Measurements from ENCODE around the gene MT1F. TPM values are rescaled to one million over a fixed set of nuclear protein-coding genes. Genes with fewer than 3 reads are reported as not detected.
A peak's percentile ranks its signal among the peaks of the same experiment; 100 is the strongest.

MT1F gene
- total and polyA plus RNA-seq, 5 donors from 2014 or later: 6.8 to 88.5 (median 34.4) TPM

GRCh38 chr16:56628486-56629350 is 29.0 kb upstream of the MT1F start:
- Histone ChIP-seq H3K4me1 (ENCODE audit: control insufficient read depth, insufficient read depth, low read length, poor library complexity, severe bottlenecking) (peaks cover 27% of the 10 kb centered on the region), H3K27ac (ENCODE audit: insufficient read depth, low read length, poor library complexity, severe bottlenecking) (no peak overlapping the region), H3K36me3 (ENCODE audit: control insufficient read depth, insufficient read depth, low read length) (no peaks in the 10 kb centered on the region), H3K27me3 (ENCODE audit: control insufficient read depth, insufficient read depth, low read length) (peaks cover 11% of the 10 kb centered on the region), H3K4me3 (ENCODE audit: low read depth, low read length) (no peak overlapping the region), H3K9me3 (ENCODE audit: control insufficient read depth in 2 of 2, low read length in 2 of 2) (no peaks in the 10 kb centered on the region)
- H3K27ac Mint-ChIP-seq: peak overlapping the region in 1 of 3 donors; percentile 32
- no peaks in the 10 kb centered on the region for H3K36me3 Mint-ChIP-seq
- H3K4me3 Mint-ChIP-seq: peak overlapping the region in 1 of 4 donors; percentile 77
- peaks cover 3 to 32% (median 17%) of the 10 kb centered on the region in 4 donors for H3K4me1 Mint-ChIP-seq
- ATAC-seq (ENCODE audit: low read depth in 2 of 2): no peak
- no peak for DNase-seq
- H3K27me3 Mint-ChIP-seq: peaks cover 36% of the 10 kb centered on the region
- H3K9me3 Mint-ChIP-seq: no peaks in the 10 kb centered on the region

GRCh38 chr16:56629531-56629930 is 28.2 kb upstream of the MT1F start:
- peaks cover 15% of the 10 kb centered on the region for H3K27me3 ChIP-seq (ENCODE audit: control insufficient read depth, insufficient read depth, low read length)
- ATAC-seq (ENCODE audit: low read depth in 2 of 2) (no peak), DNase-seq (no peak)
- no peaks in the 10 kb centered on the region for H3K36me3 ChIP-seq (ENCODE audit: control insufficient read depth, insufficient read depth, low read length)
- Mint-ChIP-seq H3K4me1 (peaks cover 0 to 29% (median 18%) of the 10 kb centered on the region in 4 donors), H3K9me3 (no peaks in the 10 kb centered on the region), H3K27me3 (peaks cover 44% of the 10 kb centered on the region), H3K4me3 (no peak overlapping the region), H3K27ac (no peak overlapping the region), H3K36me3 (no peaks in the 10 kb centered on the region)
- no peak overlapping the region for H3K27ac ChIP-seq (ENCODE audit: insufficient read depth, low read length, poor library complexity, severe bottlenecking)
- peaks cover 28% of the 10 kb centered on the region for H3K4me1 ChIP-seq (ENCODE audit: control insufficient read depth, insufficient read depth, low read length, poor library complexity, severe bottlenecking)
- no peaks in the 10 kb centered on the region for H3K9me3 ChIP-seq (ENCODE audit: control insufficient read depth in 2 of 2, low read length in 2 of 2)
- H3K4me3 ChIP-seq (ENCODE audit: low read depth, low read length): no peak overlapping the region

GRCh38 chr16:56630134-56630533 is 27.6 kb upstream of the MT1F start:
- peaks cover 28% of the 10 kb centered on the region for H3K4me1 ChIP-seq (ENCODE audit: control insufficient read depth, insufficient read depth, low read length, poor library complexity, severe bottlenecking)
- no peak for DNase-seq
- Mint-ChIP-seq H3K27ac (no peak overlapping the region), H3K4me3 (peak overlapping the region in 2 of 4 donors; percentile 6 to 63), H3K36me3 (no peaks in the 10 kb centered on the region), H3K4me1 (peaks cover 0 to 34% (median 21%) of the 10 kb centered on the region in 4 donors), H3K9me3 (peaks cover 0 to 1% (median 0%) of the 10 kb centered on the region in 7 donors), H3K27me3 (peaks cover 50% of the 10 kb centered on the region)
- no peaks in the 10 kb centered on the region for H3K36me3 ChIP-seq (ENCODE audit: control insufficient read depth, insufficient read depth, low read length)
- no peak overlapping the region for H3K27ac ChIP-seq (ENCODE audit: insufficient read depth, low read length, poor library complexity, severe bottlenecking)
- H3K4me3 ChIP-seq (ENCODE audit: low read depth, low read length): no peak overlapping the region
- H3K9me3 ChIP-seq (ENCODE audit: control insufficient read depth in 2 of 2, low read length in 2 of 2): no peaks in the 10 kb centered on the region
- H3K27me3 ChIP-seq (ENCODE audit: control insufficient read depth, insufficient read depth, low read length): peaks cover 15% of the 10 kb centered on the region
- ATAC-seq (ENCODE audit: low read depth in 2 of 2): no peak

DNA sequence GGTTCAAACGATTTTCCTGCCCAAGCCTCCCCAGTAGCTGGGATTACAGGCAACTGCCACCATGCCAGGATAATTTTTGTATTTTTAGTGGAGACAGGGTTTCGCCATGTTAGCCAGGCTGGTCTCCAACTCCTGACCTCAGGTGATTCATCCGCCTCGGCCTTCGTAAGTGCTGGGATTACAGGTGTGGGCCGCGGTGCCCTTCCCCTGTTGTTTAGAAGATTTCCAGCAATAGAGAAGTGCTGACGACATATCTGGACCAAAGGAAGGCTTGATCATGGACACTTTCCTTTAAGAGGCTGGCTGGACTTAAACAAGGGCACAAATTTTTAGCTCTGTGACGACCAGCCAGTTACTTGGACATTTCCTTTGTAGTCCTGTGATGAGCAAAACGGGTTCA is 26.6 kb upstream of the MT1F start:
- Mint-ChIP-seq H3K4me3 (peak overlapping the region in 1 of 4 donors; percentile 53), H3K9me3 (peaks cover 0 to 1% (median 0%) of the 10 kb centered on the region in 7 donors), H3K4me1 (peaks cover 0 to 33% (median 20%) of the 10 kb centered on the region in 4 donors), H3K27me3 (peaks cover 58% of the 10 kb centered on the region), H3K36me3 (no peaks in the 10 kb centered on the region), H3K27ac (no peak overlapping the region)
- Histone ChIP-seq H3K27me3 (ENCODE audit: control insufficient read depth, insufficient read depth, low read length) (peaks cover 17% of the 10 kb centered on the region), H3K4me1 (ENCODE audit: control insufficient read depth, insufficient read depth, low read length, poor library complexity, severe bottlenecking) (peaks cover 26% of the 10 kb centered on the region), H3K4me3 (ENCODE audit: low read depth, low read length) (no peak overlapping the region), H3K36me3 (ENCODE audit: control insufficient read depth, insufficient read depth, low read length) (no peaks in the 10 kb centered on the region), H3K9me3 (ENCODE audit: control insufficient read depth in 2 of 2, low read length in 2 of 2) (no peaks in the 10 kb centered on the region), H3K27ac (ENCODE audit: insufficient read depth, low read length, poor library complexity, severe bottlenecking) (no peak overlapping the region)
- ATAC-seq (ENCODE audit: low read depth in 2 of 2): no peak
- DNase-seq: no peak

GRCh38 chr16:56631832-56632155 is 26.0 kb upstream of the MT1F start:
- H3K9me3 ChIP-seq (ENCODE audit: control insufficient read depth in 2 of 2, low read length in 2 of 2): no peaks in the 10 kb centered on the region
- Mint-ChIP-seq H3K36me3 (no peaks in the 10 kb centered on the region), H3K27me3 (peaks cover 64% of the 10 kb centered on the region), H3K27ac (peak overlapping the region in 2 of 3 donors; percentile 49 to 69), H3K4me1 (peaks cover 0 to 33% (median 18%) of the 10 kb centered on the region in 4 donors), H3K9me3 (peaks cover 0 to 1% (median 0%) of the 10 kb centered on the region in 7 donors), H3K4me3 (peak overlapping the region in 3 of 4 donors; percentile 36 to 86 (median 53))
- peaks cover 21% of the 10 kb centered on the region for H3K27me3 ChIP-seq (ENCODE audit: control insufficient read depth, insufficient read depth, low read length)
- peaks cover 20% of the 10 kb centered on the region for H3K4me1 ChIP-seq (ENCODE audit: control insufficient read depth, insufficient read depth, low read length, poor library complexity, severe bottlenecking)
- ATAC-seq (ENCODE audit: low read depth in 2 of 2): no peak
- H3K4me3 ChIP-seq (ENCODE audit: low read depth, low read length): no peak overlapping the region
- DNase-seq: no peak
- H3K27ac ChIP-seq (ENCODE audit: insufficient read depth, low read length, poor library complexity, severe bottlenecking): no peak overlapping the region
- no peaks in the 10 kb centered on the region for H3K36me3 ChIP-seq (ENCODE audit: control insufficient read depth, insufficient read depth, low read length)

- DNase-seq: no peak
- Histone ChIP-seq H3K27me3 (ENCODE audit: control insufficient read depth, insufficient read depth, low read length) (peaks cover 24% of the 10 kb centered on the region), H3K4me3 (ENCODE audit: low read depth, low read length) (no peak within 1 kb of the TSS)
Observed at GRCh38 chr16:56632156-56632847, 25.5 kb upstream of the MT1F start, which contains the start of gene MT1M. Gene MT1M, plus strand, starts transcription at chr16:56632659. Its CDS starts 73 bp downstream, at chr16:56632732.

GRCh38 chr16:56632848-56633365 is 24.9 kb upstream of the MT1F start:
- no peaks in the 10 kb centered on the region for H3K36me3 ChIP-seq (ENCODE audit: control insufficient read depth, insufficient read depth, low read length)
- peaks cover 75% of the 10 kb centered on the region for H3K27me3 Mint-ChIP-seq
- no peak overlapping the region for H3K27ac ChIP-seq (ENCODE audit: insufficient read depth, low read length, poor library complexity, severe bottlenecking)
- peak overlapping the region in 3 of 4 donors; percentile 46 to 66 (median 53) for H3K4me3 Mint-ChIP-seq
- H3K4me3 ChIP-seq (ENCODE audit: low read depth, low read length): no peak overlapping the region
- peaks cover 29% of the 10 kb centered on the region for H3K27me3 ChIP-seq (ENCODE audit: control insufficient read depth, insufficient read depth, low read length)
- no peak overlapping the region for H3K27ac Mint-ChIP-seq
- peaks cover 19% of the 10 kb centered on the region for H3K4me1 ChIP-seq (ENCODE audit: control insufficient read depth, insufficient read depth, low read length, poor library complexity, severe bottlenecking)
- peaks cover 0 to 1% (median 0%) of the 10 kb centered on the region in 7 donors for H3K9me3 Mint-ChIP-seq
- DNase-seq: no peak
- H3K9me3 ChIP-seq (ENCODE audit: control insufficient read depth in 2 of 2, low read length in 2 of 2): no peaks in the 10 kb centered on the region
- no peak for ATAC-seq (ENCODE audit: low read depth in 2 of 2)
- H3K4me1 Mint-ChIP-seq: peaks cover 0 to 43% (median 19%) of the 10 kb centered on the region in 4 donors
- H3K36me3 Mint-ChIP-seq: no peaks in the 10 kb centered on the region

More at GRCh38 chr16:56632156-56632847, 25.5 kb upstream of the MT1F start, which contains the start of gene MT1M:
- Histone ChIP-seq H3K4me1 (ENCODE audit: control insufficient read depth, insufficient read depth, low read length, poor library complexity, severe bottlenecking) (peaks cover 19% of the 10 kb centered on the region), H3K27ac (ENCODE audit: insufficient read depth, low read length, poor library complexity, severe bottlenecking) (no peak within 1 kb of the TSS), H3K36me3 (ENCODE audit: control insufficient read depth, insufficient read depth, low read length) (no peaks in the 10 kb centered on the region), H3K9me3 (ENCODE audit: control insufficient read depth in 2 of 2, low read length in 2 of 2) (no peaks in the 10 kb centered on the region)
- Mint-ChIP-seq H3K9me3 (peaks cover 0 to 1% (median 0%) of the 10 kb centered on the region in 7 donors), H3K27me3 (peaks cover 69% of the 10 kb centered on the region), H3K27ac (peak within 1 kb of the TSS in 2 of 3 donors; percentile 49 to 69), H3K36me3 (no peaks in the 10 kb centered on the region), H3K4me1 (peaks cover 0 to 37% (median 16%) of the 10 kb centered on the region in 4 donors), H3K4me3 (peak within 1 kb of the TSS; percentile 36 to 86 (median 53))
- peak in 1 of 2 donors; percentile 40 for ATAC-seq (ENCODE audit: low read depth in 2 of 2)
